Measurements from ENCODE around the gene TRAF1. TPM values are rescaled to one million over a fixed set of nuclear protein-coding genes. Genes with fewer than 3 reads are reported as not detected.

Gene TRAF1
- total RNA-seq, 4 donors from 2014 or later: 5.7 to 7.8 (median 6.6) TPM

DNA sequence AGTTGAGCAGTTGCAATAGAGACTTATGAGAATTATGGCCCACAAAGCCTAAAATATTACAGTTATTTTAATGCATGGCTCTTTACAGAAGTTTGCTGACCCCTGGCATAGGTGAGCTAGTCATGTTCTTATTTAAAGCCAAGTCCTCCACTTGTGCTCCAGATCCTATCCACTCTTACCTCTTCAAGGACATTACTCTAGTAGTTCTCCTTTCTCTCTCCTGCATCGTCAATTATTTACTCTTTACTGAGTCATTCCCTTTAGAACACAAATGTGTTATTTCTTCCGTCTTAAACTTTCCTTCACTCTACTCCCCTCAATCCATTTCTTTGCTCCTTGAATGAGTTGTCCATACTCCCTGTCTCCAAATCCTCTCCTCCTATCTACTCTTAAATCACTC is 20.6 kb upstream of the TRAF1 start:
- TF ChIP-seq, protein P1, sequence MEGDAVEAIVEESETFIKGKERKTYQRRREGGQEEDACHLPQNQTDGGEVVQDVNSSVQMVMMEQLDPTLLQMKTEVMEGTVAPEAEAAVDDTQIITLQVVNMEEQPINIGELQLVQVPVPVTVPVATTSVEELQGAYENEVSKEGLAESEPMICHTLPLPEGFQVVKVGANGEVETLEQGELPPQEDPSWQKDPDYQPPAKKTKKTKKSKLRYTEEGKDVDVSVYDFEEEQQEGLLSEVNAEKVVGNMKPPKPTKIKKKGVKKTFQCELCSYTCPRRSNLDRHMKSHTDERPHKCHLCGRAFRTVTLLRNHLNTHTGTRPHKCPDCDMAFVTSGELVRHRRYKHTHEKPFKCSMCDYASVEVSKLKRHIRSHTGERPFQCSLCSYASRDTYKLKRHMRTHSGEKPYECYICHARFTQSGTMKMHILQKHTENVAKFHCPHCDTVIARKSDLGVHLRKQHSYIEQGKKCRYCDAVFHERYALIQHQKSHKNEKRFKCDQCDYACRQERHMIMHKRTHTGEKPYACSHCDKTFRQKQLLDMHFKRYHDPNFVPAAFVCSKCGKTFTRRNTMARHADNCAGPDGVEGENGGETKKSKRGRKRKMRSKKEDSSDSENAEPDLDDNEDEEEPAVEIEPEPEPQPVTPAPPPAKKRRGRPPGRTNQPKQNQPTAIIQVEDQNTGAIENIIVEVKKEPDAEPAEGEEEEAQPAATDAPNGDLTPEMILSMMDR (IDR thresholded peaks at IDR 0.05): no peak
- no peak for TF ChIP-seq POLR2A (IDR thresholded peaks at IDR 0.05)

GRCh38 chr9:120946259-120946658 is 19.7 kb upstream of the TRAF1 start:
- Histone ChIP-seq H3K4me3 (replicated peaks in 1 of 3) (no peak overlapping the region), H3K36me3 (no peaks in the 10 kb centered on the region), H3K27ac (no peak overlapping the region), H3K9me3 (no peaks in the 10 kb centered on the region), H3K4me1 (peaks cover 17% of the 10 kb centered on the region in 2 donors), H3K27me3 (no peaks in the 10 kb centered on the region)
- intact Hi-C loops (cut with DNase I): no loop called here
- WGBS, 2 donors: 77 to 87% methylated on average over 3 of the region's 3 CpGs
- TF ChIP-seq POLR2A (IDR thresholded peaks at IDR 0.05): no peak
- TF ChIP-seq, protein P1 (IDR thresholded peaks at IDR 0.05): no peak
- no peak for DNase-seq

More for the DNA sequence above, 20.6 kb upstream of the TRAF1 start:
- no peak overlapping the region for H3K27ac ChIP-seq
- intact Hi-C loops (cut with DNase I): no loop called here
- DNase-seq: no peak
- H3K36me3 ChIP-seq: no peaks in the 10 kb centered on the region
- peaks cover 10 to 13% of the 10 kb centered on the region in 2 donors for H3K4me1 ChIP-seq
- H3K27me3 ChIP-seq: no peaks in the 10 kb centered on the region
- 82 to 84% methylated on average over 2 of the region's 2 CpGs for WGBS, 2 donors
- no peaks in the 10 kb centered on the region for H3K9me3 ChIP-seq
- H3K4me3 ChIP-seq (replicated peaks in 1 of 3): no peak overlapping the region

- peaks cover 17 to 19% of the 10 kb centered on the region in 2 donors for H3K4me1 ChIP-seq
- TF ChIP-seq, protein P1 (IDR thresholded peaks at IDR 0.05): no peak
- TF ChIP-seq POLR2A (IDR thresholded peaks at IDR 0.05): no peak
- DNase-seq: no peak
- H3K4me3 ChIP-seq (replicated peaks in 1 of 3): no peak overlapping the region
- H3K27ac ChIP-seq: no peak overlapping the region
- no peaks in the 10 kb centered on the region for H3K9me3 ChIP-seq
- no peaks in the 10 kb centered on the region for H3K27me3 ChIP-seq
- WGBS, 2 donors: 82 to 85% methylated on average over 3 of the region's 3 CpGs
- intact Hi-C loops (cut with DNase I): no loop called here
- no peaks in the 10 kb centered on the region for H3K36me3 ChIP-seq
Observed at GRCh38 chr9:120944948-120945347, 18.4 kb upstream of the TRAF1 start.

DNA sequence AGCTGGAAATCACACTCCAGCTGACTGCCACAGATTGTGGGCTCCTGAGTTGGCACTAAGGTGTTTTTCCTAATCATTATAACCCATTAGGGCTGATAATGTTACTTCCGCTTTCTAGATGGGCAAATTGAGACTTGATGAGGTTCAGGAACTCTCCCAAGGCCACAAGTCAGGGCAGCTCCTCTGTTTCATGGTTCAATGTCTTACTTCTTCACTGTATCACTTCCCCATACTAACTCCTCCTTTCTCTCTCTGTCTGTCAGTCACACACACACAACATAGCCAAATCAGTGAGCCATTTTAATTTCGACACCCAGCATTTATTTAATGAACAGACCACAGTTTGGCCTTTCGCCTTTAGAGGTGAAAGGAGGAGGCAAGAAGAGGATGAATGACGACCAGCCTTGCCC is 17.8 kb upstream of the TRAF1 start:
- peaks cover 17 to 19% of the 10 kb centered on the region in 2 donors for H3K4me1 ChIP-seq
- H3K9me3 ChIP-seq: no peaks in the 10 kb centered on the region
- DNase-seq: no peak
- H3K4me3 ChIP-seq (replicated peaks in 1 of 3): no peak overlapping the region
- WGBS, 2 donors: 91 to 96% methylated on average over 4 of the region's 4 CpGs
- H3K27ac ChIP-seq: no peak overlapping the region
- TF ChIP-seq, protein P1 (IDR thresholded peaks at IDR 0.05): no peak
- no peak for TF ChIP-seq POLR2A (IDR thresholded peaks at IDR 0.05)
- intact Hi-C loops (cut with DNase I): no loop called here
- H3K27me3 ChIP-seq: no peaks in the 10 kb centered on the region
- no peaks in the 10 kb centered on the region for H3K36me3 ChIP-seq

GRCh38 chr9:120942186-120943001 is 15.8 kb upstream of the TRAF1 start:
- DNase-seq: peak; percentile 60 to 65
- Histone ChIP-seq H3K9me3 (no peaks in the 10 kb centered on the region), H3K27ac (peak overlapping the region; percentile 81 to 90 (median 86)), H3K36me3 (no peaks in the 10 kb centered on the region), H3K4me3 (replicated peaks in 1 of 3) (no peak overlapping the region), H3K4me1 (peaks cover 19 to 23% of the 10 kb centered on the region in 2 donors), H3K27me3 (no peaks in the 10 kb centered on the region)
- WGBS, 2 donors: 22 to 23% methylated on average over 7 to 8 of the region's 8 CpGs
- peak in 1 of 2 donors; percentile 22 for TF ChIP-seq POLR2A (IDR thresholded peaks at IDR 0.05)
- TF ChIP-seq, protein P1 (IDR thresholded peaks at IDR 0.05): no peak
- intact Hi-C loops (cut with DNase I): no loop called here
